Stimulated activated CD4-positive, alpha-beta T cell treated with anti-CD3 and anti-CD28 coated beads, Interleukin-4, amount 100 ng/mL, for 24 hours (primary cell): ENCODE results near the gene ELOVL3.
"Not testable (repeated sequence)": the region's sequence is repeated elsewhere in the genome, so short reads cannot be mapped to it uniquely, and the experiment has no call there.

Source experiments
- DNase-seq: peaks from one replicate; pipeline ENCODE4 v3.0.0-alpha.2; 2020

The ELOVL3 gene

DNA sequence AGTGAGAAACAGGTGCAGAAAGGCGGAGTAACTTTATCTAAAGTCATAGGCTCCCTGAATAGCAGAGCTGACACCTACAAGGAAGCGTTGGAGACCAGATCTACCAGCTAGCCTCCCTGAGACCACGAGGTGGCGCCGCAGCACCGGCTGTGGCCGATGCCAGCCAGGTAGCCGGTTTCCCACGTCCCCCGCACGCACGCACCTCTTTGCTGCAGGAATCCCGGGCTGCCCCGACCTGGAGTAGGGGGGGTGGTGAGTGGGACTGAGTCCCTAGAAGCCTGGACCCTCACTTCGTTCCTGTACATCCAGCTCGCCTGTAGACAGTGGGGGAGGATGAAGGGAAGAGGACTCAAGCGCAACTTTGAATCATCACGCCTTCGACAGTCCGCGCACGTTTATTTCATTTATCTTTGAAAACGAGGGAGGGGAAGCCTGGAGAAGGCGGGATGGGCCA is 3.7 kb downstream of the ELOVL3 start:
- DNase-seq, result peak; percentile 89

DNA sequence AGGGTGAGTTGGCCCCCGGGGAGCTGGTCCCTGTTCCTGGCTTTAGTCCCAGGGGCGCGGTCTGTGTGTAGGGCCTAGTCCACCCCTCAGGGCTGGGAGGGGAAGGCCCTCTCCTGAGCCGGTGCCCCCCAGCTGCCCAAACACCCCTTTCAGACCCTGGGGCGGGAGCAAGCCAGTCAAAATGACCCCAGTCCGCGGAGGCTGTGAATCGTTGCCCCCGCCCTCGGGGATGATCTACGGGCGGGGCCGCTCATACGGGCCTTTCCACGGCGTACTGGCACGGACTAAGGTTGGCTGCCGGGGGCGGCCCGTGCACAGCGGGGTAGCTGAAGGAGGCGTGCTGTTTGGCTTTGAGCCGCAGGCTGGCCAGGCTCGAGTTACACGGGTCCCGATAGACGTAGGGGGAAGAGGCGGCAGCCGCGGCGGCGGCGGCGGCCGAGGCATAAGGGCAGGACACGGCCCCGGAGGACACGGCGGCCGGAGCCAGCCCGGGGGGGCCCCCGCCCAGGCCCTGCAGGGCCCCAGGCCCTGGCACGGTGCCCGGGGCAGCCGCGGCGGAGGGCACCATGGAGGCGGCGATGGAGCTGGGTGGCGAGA is 4.3 kb downstream of the ELOVL3 start:
- DNase-seq, result peak; percentile 29

DNA sequence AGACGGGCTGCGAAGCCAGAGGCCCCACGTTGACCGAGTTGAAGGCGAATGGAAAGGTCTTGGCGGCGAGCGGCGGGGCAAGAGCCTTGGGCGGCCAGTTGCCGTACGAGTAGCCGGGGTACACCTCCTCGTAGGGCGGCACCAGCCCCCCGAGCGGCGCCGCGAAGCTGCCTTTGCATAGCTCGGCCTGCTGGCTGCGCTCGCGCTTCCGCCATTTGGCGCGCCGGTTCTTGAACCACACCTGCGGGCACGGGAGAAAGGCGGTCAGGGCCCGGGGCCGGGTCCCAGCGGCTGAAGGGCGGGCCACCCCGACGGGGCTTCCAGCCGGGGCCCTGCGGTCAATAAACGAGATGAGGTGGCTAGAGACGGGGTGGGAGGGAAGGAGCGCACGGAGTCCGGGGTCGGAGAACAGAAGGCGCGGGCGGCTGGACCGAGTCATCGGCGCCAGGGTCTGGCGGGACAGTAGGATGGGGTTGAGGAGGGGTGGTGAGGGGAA is 4.8 kb downstream of the ELOVL3 start:
- DNase-seq, result peak; percentile 37

DNA sequence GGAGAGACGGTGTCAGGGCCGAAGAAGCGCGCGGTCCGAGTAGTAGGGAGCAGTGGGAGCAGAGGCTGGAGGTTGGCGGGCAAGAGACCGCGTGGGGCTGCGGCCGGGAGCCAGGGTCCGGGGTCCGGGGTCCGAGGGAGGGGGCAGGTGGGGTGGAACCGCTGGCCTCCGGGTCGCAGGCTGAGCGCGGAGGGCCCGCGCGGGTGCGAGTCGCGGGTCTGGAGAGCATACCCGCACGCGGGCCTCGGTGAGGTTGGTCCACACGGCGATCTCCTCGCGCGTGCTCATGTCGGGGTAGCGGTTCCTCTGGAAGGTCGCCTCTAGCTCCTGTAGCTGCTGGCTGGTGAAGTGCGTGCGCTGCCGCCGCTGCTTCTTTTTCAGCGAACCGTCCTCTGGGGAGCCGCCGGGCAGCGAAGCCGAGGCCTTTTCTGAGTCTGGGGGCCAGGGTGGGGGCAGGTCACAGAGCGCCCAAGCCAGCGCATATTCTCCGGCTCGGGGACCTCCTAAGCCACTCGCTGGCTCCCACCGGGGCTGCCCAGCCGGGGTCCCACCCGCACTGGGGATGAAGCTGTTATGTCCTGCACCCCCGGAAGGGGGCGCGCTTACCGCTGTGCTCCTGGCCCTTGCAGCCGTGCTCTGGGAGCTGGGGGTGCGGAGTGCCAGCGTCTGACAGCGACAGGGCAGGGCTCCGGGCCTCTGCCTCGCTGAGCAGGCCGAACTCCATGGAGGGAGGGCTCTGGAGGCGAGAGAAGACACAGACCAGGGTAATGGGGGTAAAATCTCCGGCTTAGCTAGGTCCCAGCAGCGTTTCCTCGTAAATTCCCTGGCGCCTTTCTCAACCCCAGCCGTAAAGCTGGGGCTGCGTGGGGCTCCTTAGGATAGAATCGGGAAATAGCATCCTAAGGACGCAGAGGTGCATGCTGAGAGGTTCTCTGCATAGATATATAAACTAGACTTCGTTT is 5.5 kb downstream of the ELOVL3 start:
- DNase-seq, result peak; percentile 76

- no peak for DNase-seq
Observed at GRCh38 chr10:102233997-102234396, 7.9 kb downstream of the ELOVL3 start.

DNA sequence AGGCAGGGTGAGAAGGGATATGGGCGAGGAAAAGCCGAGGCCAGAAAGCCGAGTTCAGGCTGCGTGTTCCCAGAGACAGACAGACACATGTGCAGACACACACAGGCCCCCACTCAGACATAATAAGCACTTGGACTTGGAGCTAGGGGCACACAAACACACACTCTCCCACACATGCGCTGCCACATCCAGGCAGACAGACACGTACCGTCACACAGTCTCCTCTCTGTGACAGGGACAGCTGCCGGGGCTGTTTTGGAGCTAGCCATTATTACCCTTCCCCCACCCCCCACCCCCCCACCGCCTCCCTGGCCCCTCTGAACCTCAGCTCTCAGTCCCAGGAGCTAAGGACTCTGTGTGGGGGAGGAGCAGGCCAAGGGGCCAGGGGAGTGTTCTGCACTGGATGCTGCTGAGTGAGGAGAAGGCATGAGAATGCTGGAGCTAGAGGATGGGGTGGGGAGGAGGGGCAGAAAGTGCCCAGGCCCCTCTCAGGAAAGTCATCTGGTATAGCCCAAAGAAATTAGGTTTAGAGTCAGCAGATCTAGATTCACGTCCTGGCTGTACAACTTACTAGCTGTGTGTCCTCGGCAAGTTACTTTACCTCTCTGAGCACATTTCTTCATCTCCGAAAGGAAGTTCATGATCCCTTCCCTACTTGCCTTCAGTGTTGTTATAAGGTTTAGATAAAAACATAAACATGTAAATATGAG is 8.9 kb downstream of the ELOVL3 start:
- no peak for DNase-seq

DNA sequence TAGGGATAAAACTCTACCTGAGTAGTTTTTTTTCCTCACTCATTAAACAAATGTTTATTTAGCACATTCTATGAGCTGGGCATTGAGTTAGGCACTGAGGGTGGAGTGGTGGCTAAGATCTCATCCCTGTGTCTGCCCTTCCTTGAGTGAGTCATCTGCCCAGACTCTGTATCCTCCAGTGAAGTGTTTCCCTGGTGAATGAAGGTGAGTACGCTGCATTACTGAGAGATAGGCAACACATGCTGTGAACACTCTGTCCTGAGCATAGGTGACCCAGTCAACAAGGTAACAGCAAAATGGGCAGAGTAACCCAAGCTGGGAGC is 9.5 kb downstream of the ELOVL3 start:
- no peak for DNase-seq

DNA sequence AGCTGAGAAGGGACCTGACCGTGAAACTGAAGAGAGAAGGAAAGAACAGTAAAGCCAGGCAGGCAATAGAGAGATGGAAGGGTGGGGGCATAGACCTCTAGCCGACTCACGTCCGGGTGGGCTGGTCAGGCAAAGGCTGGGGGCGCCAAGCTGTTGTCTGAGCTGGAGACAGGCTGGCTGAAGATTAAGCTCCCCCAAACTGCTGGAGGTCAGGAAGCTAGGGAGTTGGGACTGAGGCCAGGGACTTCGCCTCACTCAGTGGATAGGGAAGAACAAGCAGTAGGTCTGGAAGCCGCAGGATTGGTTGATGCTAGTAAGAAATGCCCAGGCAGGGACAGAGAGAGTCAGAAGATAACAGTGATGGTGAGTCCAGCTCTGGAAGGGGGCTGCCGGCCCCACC is 9.9 kb downstream of the ELOVL3 start:
- no peak for DNase-seq

GRCh38 chr10:102237711-102238252 is 11.7 kb downstream of the ELOVL3 start:
- no peak for DNase-seq

DNA sequence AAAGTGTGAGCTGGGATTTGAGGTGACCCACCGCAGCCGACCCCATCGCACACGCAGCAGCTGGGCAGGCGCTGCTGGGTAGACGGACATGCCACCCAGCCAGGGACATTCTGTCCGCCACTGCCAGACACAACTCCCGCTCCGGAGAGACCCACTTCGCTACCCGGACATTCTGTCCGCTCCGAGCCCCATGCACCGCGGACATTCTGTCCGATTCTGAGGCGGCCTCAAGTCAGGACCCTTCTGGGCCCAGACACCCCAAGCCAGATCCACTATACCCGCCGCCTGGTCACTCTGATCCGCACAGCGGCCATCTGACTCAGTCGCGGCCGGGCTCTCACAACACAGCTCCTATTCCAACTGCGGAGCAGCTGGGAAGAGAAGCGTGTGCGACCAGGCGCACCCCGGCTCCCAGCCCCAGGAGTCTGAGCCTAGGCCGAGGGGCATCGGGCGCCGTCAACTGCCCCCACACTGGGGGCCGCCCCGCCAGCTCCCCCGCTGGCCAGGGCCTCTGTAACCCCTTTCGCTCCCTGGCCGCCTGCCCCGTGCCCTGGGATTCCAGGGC is 14.4 kb downstream of the ELOVL3 start:
- DNase-seq, result no peak

GRCh38 chr10:102241032-102241443 is 14.9 kb downstream of the ELOVL3 start:
- DNase-seq, result no peak

GRCh38 chr10:102241444-102242117 is 15.5 kb downstream of the ELOVL3 start, which contains the start of gene PITX3:
TSS of gene PITX3 (minus strand) at chr10:102241512. CDS start at chr10:102232080, 9,432 bp downstream.
- DNase-seq, result peak; percentile 92

DNA sequence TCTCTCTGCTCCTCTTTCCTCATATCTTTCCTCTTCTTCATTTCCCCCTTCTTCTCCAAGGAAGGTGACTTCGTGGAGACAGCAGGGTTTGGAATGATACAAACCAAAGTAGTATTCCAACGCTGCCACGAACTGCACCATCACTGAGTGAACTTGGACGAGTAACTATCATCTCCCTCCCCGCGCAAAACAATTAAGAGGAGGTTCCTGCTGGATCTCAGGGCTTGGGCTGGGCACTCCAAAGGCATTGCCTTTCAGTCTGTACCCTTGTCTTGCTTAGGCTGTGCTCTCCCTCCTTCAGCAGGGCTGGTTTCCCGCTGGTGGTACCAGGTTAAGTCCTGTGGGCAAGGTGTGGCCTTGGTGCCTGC is 16.0 kb downstream of the ELOVL3 start:
- no peak for DNase-seq

DNA sequence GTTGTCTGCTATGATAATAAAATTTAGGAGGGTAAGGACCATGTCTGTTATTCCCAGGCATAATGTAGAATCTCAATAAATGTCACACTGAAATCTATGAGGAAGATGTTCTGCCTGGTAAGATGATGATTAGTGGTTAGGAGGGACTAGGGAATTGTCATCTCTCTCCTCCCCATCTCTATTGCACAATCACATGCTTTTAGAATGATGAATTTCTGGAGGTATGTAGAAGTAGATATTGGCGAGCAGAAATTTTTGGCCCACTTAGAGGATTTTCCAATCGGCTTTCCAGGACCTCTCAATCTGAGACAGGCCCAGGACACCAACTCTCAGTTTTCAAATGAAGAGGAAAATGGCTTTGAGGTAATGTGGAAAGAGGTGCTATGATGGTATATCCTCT is 17.2 kb downstream of the ELOVL3 start:
- DNase-seq, result no peak

DNA sequence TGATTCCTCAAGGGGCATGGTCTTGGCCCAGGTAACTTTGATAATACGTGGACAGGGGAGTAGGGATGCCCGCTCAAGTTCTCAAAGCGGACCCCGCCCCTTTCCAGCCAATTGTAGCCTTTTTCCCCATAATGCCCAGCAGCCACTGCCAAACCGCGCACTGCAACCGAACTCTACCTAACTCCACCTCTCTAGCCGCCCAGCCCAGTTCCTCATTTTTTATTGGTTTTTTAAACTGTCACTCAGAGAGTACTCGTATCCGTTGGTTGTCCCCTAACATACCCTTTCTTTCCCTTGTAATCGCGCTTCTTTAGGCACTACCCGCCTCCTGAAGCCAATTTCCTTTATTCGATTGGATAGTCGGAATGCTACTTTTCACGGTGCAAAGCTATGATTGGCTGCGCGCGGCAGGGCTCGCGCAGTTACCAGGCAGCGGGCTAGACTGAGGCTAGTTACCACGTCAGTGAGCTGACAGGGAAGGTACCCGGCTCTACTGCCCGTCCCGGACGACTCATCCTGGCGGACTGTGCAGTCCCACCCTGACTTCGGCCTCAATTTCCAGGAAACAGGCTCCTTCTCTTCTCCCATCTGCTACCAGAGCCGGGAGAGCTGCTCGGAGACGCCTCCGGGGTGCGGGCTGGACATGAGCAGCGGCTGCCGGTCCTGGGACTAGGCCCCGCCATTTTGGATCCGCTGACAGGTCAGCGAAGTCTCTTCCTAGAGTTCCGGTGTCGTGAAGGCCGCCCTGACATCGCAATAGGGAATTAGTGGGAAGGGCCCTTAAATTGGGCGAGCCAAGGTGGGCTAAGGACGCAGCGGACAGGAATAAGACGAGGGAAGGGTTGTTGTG is 19.2 kb downstream of the ELOVL3 start, which contains the start of gene GBF1:
TSS of gene GBF1 (plus strand) at position 451 of the 850 bp plus-strand sequence. CDS start 13,407 bp downstream, outside the sequence.
- peak; percentile 90 for DNase-seq

DNA sequence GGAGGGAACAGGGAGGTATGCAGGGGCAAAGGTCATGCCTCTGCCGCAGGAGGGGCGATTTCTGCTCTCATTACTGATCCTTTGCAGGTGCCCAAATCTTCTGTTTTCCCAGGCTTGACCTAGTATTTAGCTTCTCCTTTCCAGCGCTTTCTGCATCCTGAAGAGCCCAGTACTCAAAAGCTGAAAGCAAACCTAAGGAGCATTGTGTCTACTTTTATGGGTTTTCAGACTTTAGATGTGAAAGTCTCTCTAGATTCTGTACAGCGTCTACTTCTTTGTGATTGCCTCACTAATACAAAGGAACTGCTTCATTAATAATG is 19.8 kb downstream of the ELOVL3 start:
- no peak for DNase-seq

DNA sequence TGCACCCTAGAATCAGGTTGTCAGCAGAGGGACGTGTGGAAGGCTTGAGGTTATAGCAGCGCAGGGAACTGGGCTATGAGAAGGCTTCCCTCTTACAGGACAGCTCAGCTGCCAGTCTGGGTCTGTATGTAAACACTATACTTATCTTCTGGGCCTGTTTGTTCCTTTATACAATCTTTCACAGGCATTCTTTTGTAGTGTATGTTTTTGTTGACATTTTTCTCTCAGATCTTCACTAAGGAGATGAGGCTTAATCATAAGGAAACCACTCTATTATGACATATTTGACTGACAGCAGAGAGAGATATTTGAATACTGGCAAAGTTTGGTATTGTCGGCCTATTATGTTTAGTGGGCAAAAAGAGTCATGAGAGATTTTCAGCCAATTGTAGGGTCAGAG is 20.2 kb downstream of the ELOVL3 start:
- DNase-seq, result no peak

DNA sequence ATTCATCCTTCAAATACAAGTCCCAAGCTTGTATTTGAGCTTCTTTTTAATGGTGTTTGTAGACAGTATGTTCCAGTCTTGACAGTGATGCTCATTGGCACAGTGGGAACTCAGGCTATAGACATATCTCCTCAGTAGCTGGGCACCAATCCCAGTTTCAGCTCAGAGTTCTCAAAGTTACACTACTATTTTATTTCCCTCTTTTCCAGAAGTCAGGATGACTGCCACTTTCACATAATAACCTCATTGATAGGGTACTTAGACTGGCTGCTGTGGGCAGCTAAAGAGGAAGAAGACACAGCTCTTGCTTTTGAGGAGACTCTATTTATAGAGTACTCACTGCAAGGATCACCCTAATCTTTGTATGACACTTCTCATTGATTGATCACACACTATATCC is 21.6 kb downstream of the ELOVL3 start:
- DNase-seq, result no peak

DNA sequence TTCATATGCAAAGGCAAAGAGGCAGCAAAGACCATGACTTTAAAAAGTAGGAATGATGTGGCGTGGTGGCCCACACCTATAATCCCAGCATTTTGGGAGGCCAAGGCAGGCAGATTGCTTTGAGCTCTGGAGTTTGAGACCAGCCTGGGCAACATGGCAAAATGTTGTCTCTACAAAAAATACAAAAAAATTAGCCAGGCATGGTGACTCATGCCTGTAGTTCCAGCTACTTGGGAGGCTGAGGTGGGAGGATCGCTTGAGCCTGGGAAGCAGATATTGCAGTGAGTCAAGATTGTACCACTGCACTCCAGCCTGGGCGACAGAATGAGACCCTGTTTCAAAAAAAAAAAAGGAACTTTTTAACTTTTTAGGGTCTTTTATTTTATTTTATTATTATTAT is 26.4 kb downstream of the ELOVL3 start:
- DNase-seq, result not testable (repeated sequence)

- DNase-seq, result no peak
Observed at GRCh38 chr10:102254426-102254825, 28.3 kb downstream of the ELOVL3 start.

GRCh38 chr10:102255404-102255803 is 29.3 kb downstream of the ELOVL3 start:
- no peak for DNase-seq
